NCI-H82 treated with DMSO at 0.1 percent for 48 hours (cell line): ENCODE data around the gene LCE1E.

ENCODE experiments used
- DNase-seq: peaks from one replicate; lab custom pipeline; 2025; ENCODE audit not compliant: unreplicated experiment; lab: John Stamatoyannopoulos, UW

The LCE1E gene

GRCh38 chr1:152786077-152786476 is at the start of gene LCE1E:
TSS of gene LCE1E (plus strand) at chr1:152786257. CDS start at chr1:152787300, 1,043 bp downstream.
- no peak for DNase-seq

DNA sequence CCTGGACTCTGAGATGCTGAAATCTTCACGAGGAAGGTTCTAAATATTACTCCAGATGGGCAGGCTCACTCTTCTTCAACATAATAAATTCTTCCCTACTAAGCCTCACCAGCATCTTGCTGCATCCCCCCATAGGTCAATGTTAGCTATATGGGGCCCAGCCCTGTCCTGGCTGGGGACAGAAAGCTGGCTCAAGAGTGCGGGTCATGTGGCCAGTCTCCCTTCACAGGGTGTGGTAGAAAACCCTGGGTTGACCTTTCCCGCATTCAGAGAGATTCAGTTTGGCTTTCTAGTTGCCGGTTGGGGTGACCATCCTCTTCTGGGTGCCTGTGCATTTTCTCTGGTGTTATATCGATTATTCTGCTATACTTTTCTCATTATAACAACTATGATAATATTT is 48.1 kb upstream of the LCE1E start:
- no peak for DNase-seq

GRCh38 chr1:152739841-152740240 is 46.2 kb upstream of the LCE1E start:
- no peak for DNase-seq

GRCh38 chr1:152741656-152742055 is 44.4 kb upstream of the LCE1E start:
- DNase-seq, result no peak

DNA sequence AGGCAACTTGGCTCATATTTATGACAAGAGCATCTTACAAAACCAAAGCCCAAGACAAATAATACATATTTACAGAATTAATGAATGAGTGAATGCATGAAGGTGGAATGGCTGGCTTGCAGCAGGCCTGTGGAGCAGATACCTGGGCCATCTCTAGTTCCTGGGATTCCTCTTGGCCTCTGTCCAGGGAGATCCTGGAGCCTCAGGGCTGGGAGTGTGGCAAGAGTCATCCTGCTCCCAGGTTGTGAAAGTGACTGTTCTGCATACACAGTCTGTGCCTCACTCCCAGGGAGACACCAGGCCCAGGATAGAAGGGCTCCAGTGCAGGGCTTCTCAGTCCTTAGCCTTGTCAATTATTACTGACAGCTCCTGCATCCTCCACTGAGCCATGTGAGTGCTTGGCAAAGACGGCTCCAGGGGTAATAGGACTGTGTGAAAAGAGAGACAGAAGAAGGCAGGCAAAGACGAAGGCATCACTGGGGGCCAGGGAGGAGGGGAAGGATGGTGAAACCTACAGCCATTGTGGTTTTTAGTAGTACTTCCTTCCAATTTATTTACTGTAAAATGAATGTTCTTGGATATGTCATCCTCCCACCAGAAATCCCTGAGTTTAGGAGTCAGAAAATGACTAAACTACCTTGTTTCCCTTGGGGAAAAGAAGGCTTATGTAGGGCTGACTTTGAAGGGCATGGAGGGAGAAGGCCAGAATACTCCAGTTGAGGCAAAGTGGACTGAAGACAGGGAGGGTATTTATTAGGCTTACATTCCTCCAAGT is 42.5 kb upstream of the LCE1E start:
- DNase-seq, result no peak

DNA sequence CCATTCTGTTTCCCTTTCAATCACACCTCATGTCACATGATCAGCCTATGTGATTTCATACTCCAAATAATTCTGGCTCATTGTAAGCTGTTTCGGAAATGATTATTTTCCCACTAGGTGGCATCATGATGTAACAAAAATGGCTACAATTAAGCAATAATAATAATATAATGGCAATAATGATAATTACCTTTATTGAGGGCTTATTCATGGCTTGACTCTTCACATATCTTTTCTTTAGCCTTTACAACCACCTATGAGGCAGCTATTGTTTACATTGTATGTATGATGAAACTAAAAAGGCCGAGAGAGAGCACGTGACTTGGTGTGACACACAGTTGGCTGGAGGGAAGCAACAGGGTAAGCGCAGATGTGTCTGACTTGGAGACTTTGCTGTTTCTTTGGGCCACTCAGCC is 40.8 kb upstream of the LCE1E start:
- DNase-seq, result no peak

GRCh38 chr1:152745765-152746444 is 40.2 kb upstream of the LCE1E start:
- DNase-seq, result no peak

- no peak for DNase-seq
Measured at GRCh38 chr1:152747831-152748230, 38.2 kb upstream of the LCE1E start.

DNA sequence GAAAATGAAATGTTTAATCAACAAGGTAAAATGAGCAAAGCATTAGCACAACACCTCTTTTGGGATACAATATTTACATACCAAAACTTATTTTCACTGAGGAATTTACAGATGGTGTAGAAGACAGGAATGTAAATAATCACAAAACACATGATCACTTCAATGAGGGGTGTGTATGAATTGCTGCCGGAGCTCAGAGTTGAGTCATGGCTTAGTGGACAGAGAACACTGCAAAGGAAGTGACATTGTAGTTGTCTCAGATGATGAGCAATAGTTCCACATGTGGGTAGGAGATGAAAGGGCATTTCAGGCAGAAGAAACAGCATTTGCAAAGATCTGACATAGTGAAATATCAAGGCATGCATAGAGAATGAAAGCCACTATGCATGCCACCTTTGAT is 33.8 kb upstream of the LCE1E start:
- no peak for DNase-seq

- DNase-seq, result no peak
Measured at GRCh38 chr1:152753586-152753985, 32.5 kb upstream of the LCE1E start.

- DNase-seq, result no peak
Measured at GRCh38 chr1:152756872-152757271, 29.2 kb upstream of the LCE1E start.

DNA sequence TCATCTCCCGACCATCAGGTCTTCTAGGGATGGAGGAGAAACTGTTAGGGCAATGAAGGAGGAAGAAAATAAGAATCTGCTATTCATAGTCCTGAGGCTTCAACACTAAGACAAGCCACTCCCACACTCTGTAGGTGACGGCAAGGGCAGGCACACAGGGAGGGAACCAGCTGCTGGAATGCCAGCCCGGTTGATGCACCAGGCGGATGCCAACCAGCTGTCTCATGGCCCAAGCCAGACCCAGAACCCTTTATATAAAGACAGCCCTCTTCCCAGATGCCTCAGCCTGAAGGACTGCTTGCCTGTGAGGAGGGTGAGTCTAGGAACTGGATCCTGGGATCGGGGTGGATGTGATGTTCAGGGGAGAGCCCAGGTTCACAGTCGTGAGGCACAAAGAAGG is 28.3 kb upstream of the LCE1E start, which contains the start of gene KPRP:
Gene KPRP, plus strand, starts transcription at position 279 of the 400 bp plus-strand sequence. CDS start 1,564 bp downstream, outside the sequence.
- no peak for DNase-seq

GRCh38 chr1:152758636-152759035 is 27.4 kb upstream of the LCE1E start:
- DNase-seq, result no peak

GRCh38 chr1:152759453-152760173 is 26.4 kb upstream of the LCE1E start:
- no peak for DNase-seq

GRCh38 chr1:152760551-152761190 is 25.4 kb upstream of the LCE1E start:
- DNase-seq, result no peak

DNA sequence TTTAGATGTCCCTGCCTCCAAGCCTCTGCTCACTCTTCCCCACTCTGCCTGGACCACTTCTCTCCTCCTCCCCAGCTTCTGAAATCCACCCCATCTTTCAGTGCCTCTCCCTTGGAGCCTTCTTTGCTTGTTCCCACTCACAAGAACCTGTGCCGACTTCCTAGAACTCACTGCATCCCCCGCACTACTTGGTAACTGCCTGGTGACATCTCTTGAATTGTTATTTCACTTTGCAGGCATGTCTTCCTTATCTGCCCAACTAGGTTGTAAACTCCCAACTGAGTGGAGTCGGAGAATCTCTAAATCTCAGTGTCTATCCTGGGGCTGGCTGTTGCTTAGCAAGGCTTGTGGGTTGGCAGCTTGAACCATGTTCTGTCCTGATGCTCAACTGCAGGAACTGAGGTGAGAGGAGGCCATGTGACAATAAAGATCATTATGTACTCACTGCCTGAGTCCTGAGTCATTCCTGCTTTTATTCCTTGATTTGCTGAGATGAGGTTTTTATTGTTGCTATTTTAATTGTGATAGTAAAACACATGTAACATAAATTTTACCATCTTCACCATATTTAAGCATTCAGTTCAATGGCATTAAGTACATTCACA is 24.3 kb upstream of the LCE1E start:
- DNase-seq, result no peak

- DNase-seq, result no peak
Measured at GRCh38 chr1:152768847-152769533, 17.1 kb upstream of the LCE1E start.

- DNase-seq, result no peak
Measured at GRCh38 chr1:152770411-152770810, 15.6 kb upstream of the LCE1E start.

GRCh38 chr1:152774875-152775274 is 11.2 kb upstream of the LCE1E start, which contains the start of gene LCE1F:
TSS of gene LCE1F (plus strand) at chr1:152775140. CDS start at chr1:152776372, 1,232 bp downstream.
- DNase-seq, result no peak

GRCh38 chr1:152776361-152776760 is 9.7 kb upstream of the LCE1E start:
- DNase-seq, result no peak
